Duodenal mucosa (tissue), 2 donors: ENCODE results near the gene ARHGAP5.

ENCODE experiments used
- H3K27ac ChIP-seq: one replicate; pipeline ENCODE4 v1.7.0; 2013; ENCODE audit warnings: low read depth, low read length
- H3K27me3 ChIP-seq, 2 donors: one replicate each; pipeline ENCODE4 v1.7.0; 2013; ENCODE audit warnings: low read length in 2 of 2, control low read depth in 1 of 2; ENCODE audit not compliant: insufficient read depth in 2 of 2, control insufficient read depth in 1 of 2
- H3K36me3 ChIP-seq, 2 donors: one replicate each; pipeline ENCODE4 v1.7.0; 2013; ENCODE audit warnings: low read length in 2 of 2, control low read depth in 1 of 2; ENCODE audit not compliant: insufficient read depth in 2 of 2, control insufficient read depth in 1 of 2
- H3K4me1 ChIP-seq, 2 donors: one replicate each; pipeline ENCODE4 v1.7.0; 2013; ENCODE audit warnings: low read length in 2 of 2, control low read depth in 1 of 2; ENCODE audit not compliant: insufficient read depth in 2 of 2, control insufficient read depth in 1 of 2
- H3K4me3 ChIP-seq, 2 donors: one replicate each; pipeline ENCODE4 v1.7.0; 2013; ENCODE audit warnings: low read length in 2 of 2, low read depth in 1 of 2
- H3K9ac ChIP-seq, 2 donors: one replicate each; pipeline ENCODE4 v1.7.0; 2013; ENCODE audit warnings: low read length in 2 of 2, low read depth in 1 of 2
- H3K9me3 ChIP-seq, 2 donors: one replicate each; pipeline ENCODE4 v1.7.0; 2013; ENCODE audit warnings: low read length in 2 of 2, control low read depth in 1 of 2; ENCODE audit not compliant: control insufficient read depth in 1 of 2

The ARHGAP5 gene

DNA sequence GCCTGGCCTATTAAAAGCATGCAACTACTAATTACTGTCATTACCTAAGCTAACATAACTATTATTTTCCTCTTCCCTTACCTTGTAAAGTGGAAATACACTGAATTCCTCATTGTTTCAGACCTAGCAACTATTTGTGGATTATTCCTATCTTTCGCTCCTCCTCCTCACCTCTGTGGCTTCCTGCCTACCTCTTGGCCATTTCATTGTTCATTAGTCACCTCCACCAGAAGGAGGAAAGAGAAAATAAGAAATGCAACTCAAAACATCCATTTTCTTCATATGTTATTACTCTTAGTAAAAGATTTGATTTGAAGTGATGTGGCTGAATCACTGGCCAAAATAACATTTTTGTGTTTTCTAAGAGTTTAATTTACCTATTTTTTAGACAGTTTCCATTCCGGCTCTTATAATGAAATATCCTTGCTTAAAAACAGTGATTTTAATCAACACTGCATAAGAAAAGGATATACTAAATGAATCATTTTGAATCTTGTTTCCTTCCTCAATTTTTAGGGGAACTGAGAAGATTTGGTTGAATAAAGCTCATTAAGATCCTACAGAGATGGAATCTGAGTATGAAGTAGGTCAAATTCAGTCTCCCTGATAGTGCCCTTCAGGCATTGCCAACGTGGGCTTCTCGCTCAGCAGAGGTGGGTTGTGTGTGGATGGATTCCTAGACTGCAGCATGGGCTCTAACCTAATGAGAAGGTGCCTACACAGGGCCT lies 27.6 kb upstream of the ARHGAP5 start:
- Histone ChIP-seq H3K4me1 (peaks cover 0 to 4% of the 10 kb centered on the region in 2 donors), H3K27ac (no peak overlapping the region), H3K4me3 (no peak overlapping the region), H3K9ac (no peak overlapping the region), H3K9me3 (peaks cover 0 to 3% of the 10 kb centered on the region in 2 donors), H3K27me3 (no peaks in the 10 kb centered on the region), H3K36me3 (no peaks in the 10 kb centered on the region)

DNA sequence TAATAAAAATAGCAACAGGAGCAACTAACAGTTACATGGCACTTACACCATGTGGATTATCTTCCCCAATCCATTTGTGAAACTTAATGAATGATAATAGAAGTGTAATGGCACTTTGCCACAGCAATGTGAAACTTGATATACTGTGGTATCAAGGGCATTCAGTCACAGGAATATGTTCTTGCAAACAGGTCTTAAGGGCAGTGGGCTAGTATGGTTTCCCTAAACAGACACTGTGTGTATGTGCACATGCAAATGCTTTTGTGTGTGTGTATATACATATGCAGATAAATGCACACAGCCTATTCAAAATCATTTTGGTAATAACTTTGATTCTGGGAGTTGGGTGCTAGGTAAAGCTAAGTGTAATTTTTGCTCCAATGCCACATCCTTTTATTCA lies 26.2 kb upstream of the ARHGAP5 start:
- peaks cover 0 to 4% of the 10 kb centered on the region in 2 donors for H3K9me3 ChIP-seq

DNA sequence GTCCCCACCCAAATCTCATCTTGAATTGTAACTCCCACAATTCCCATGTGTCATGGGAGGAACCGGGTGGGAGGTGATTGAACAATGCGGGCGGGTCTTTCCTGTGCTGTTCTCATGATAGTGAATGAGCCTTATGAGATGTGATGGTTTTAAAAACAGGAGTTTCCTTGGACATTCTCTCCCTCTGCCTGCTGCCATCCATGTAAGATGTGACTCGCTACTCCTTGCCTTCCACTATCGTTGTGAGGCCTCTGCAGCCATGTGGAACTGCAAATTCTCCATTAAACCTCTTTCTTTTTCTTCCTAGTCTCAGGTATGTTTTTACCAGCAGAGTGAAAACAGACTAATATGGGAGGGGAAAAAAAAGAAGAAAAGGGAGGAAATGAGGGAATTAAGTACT lies 22.6 kb upstream of the ARHGAP5 start:
- H3K36me3 ChIP-seq = no peaks in the 10 kb centered on the region

More for the DNA sequence above, 26.2 kb upstream of the ARHGAP5 start:
- no peaks in the 10 kb centered on the region for H3K4me1 ChIP-seq
- H3K4me3 ChIP-seq = no peak overlapping the region
- no peak overlapping the region for H3K9ac ChIP-seq
- H3K27ac ChIP-seq = no peak overlapping the region
- H3K27me3 ChIP-seq = no peaks in the 10 kb centered on the region
- no peaks in the 10 kb centered on the region for H3K36me3 ChIP-seq

DNA sequence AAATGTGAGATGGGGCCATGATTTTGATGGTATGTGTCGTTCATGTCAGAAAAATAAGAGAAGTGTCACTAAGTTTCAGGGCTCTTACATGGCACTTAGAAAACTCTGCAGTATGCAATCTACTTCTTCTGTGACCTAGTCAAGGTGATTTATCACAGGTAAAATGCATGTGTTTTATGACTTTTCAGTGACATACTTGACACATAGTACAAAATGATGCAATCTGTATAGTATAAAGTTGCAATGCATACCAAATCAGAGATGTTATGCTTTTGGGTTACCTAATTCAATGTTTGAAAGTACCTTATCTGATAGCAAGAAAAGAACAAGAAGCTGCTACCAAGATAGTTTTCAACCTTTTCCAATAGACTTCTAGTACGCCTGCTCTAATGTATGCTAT lies 21.9 kb upstream of the ARHGAP5 start:
- H3K36me3 ChIP-seq = no peaks in the 10 kb centered on the region
- H3K27ac ChIP-seq = no peak overlapping the region
- no peaks in the 10 kb centered on the region for H3K4me1 ChIP-seq
- H3K4me3 ChIP-seq = no peak overlapping the region
- H3K27me3 ChIP-seq = no peaks in the 10 kb centered on the region
- peaks cover 0 to 4% of the 10 kb centered on the region in 2 donors for H3K9me3 ChIP-seq
- H3K9ac ChIP-seq = no peak overlapping the region

More for the DNA sequence above, 22.6 kb upstream of the ARHGAP5 start:
- Histone ChIP-seq H3K27me3 (no peaks in the 10 kb centered on the region), H3K9ac (no peak overlapping the region), H3K9me3 (peaks cover 0 to 4% of the 10 kb centered on the region in 2 donors), H3K4me1 (no peaks in the 10 kb centered on the region), H3K4me3 (no peak overlapping the region), H3K27ac (no peak overlapping the region)

DNA sequence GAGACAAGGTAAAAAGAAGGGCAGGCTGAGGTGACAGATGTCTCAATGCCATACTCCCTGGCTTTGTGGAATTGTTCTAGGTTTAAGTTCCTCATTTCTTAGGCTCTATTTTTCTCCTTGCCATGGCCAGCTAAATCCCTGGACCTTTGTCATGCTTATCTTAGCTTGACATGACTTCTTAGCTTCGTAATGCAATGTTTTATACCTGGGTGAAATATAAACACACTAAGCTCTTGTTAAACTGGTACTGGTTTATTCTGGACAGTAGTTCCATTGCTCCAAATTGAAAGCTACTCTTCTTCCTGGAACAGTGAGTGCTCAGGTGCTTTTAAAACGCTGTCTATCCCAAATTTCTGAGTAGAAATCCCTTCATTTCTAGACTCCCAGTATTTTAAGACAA lies 17.4 kb upstream of the ARHGAP5 start:
- H3K4me3 ChIP-seq = no peak overlapping the region
- no peaks in the 10 kb centered on the region for H3K4me1 ChIP-seq
- H3K27me3 ChIP-seq = no peaks in the 10 kb centered on the region
- H3K36me3 ChIP-seq = no peaks in the 10 kb centered on the region
- H3K9ac ChIP-seq = no peak overlapping the region
- H3K27ac ChIP-seq = no peak overlapping the region
- H3K9me3 ChIP-seq = no peaks in the 10 kb centered on the region

DNA sequence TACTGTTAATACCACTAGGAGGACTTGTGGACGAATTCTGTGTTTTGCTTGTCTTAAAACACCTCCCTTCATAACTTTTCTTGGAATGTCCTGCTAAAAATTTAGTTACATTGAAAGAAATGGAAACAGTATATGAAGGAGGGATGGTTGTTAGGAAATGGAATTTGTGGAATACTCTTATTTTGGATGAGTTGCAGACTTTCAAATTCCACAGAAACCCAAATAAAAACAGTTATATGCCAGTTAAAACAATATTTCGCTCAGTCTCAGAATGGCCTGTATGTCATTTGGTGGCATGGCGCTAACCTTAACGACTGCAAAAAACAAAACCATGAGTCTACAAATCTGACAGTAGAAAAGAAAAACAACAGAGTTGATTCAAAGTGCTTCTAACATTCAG lies 12.2 kb upstream of the ARHGAP5 start:
- no peak overlapping the region for H3K27ac ChIP-seq
- H3K4me1 ChIP-seq = no peaks in the 10 kb centered on the region
- H3K4me3 ChIP-seq = no peak overlapping the region
- no peaks in the 10 kb centered on the region for H3K36me3 ChIP-seq
- H3K9ac ChIP-seq = no peak overlapping the region
- H3K9me3 ChIP-seq = no peaks in the 10 kb centered on the region
- H3K27me3 ChIP-seq = no peaks in the 10 kb centered on the region

DNA sequence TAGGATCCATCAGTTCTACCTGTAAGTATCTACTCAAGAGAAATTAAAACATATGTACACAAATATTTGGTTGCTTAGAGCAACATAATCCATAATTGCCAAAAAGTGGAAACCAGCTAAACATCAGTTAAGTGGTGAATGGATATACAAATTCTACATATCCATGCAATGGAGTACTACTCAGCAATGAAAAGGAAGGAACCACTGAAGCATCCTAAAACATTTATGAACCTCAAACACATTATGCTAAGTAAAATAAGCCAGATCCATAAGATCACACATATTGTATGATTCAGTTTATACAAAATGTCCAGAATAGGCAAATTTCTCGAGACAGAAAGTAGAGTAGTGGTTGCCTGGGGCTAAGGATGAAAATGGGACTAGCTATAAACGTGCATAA lies 8.4 kb upstream of the ARHGAP5 start:
- Histone ChIP-seq H3K4me3 (no peak overlapping the region), H3K9me3 (no peaks in the 10 kb centered on the region), H3K36me3 (no peaks in the 10 kb centered on the region), H3K9ac (no peak overlapping the region), H3K27ac (no peak overlapping the region), H3K4me1 (no peaks in the 10 kb centered on the region), H3K27me3 (no peaks in the 10 kb centered on the region)

DNA sequence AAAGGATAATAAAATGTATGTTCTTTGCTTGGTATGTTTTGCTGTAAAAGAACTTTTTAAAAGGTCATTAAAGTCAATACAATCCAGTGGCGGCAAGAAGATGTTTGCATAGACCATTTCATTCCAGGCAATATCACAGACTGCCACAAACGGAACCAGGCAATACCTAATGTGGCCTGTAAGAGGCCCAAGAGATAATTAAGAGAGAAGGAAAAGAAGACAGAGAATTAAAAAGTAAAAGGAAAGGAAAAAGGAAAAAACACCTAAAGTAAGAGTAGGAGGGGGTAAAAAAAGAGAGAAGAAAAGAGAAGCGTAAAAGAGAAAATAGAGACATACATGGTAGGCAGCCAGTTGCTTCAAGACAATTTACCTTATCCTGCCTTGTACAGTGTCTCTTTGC lies 6.8 kb upstream of the ARHGAP5 start:
- no peaks in the 10 kb centered on the region for H3K9me3 ChIP-seq
- peaks cover 6% of the 10 kb centered on the region in 2 donors for H3K4me1 ChIP-seq
- no peak overlapping the region for H3K27ac ChIP-seq
- no peak overlapping the region for H3K9ac ChIP-seq
- no peak overlapping the region for H3K4me3 ChIP-seq
- H3K27me3 ChIP-seq = no peaks in the 10 kb centered on the region
- no peaks in the 10 kb centered on the region for H3K36me3 ChIP-seq

DNA sequence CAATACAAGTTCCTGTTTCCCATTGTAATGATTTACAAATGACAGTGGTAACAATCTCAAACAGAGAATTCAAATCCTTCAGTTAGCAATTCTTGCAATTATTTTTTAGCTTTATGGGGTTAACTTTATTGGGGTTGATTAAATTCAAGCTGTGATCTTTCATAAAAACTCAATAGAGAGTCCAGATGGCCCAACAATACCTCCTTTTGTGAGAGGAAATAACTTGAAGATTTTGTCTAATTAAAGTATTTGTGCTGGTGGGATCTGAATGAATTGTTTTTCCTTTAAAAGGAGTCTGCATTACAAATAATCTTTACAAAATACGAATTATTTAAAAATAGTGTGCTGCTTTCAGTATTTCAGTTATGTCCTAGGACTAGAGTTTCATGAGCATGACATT lies 4.4 kb upstream of the ARHGAP5 start:
- Histone ChIP-seq H3K36me3 (no peaks in the 10 kb centered on the region), H3K4me3 (no peak overlapping the region), H3K9me3 (no peaks in the 10 kb centered on the region), H3K27ac (no peak overlapping the region), H3K27me3 (no peaks in the 10 kb centered on the region), H3K4me1 (peaks cover 6 to 8% of the 10 kb centered on the region in 2 donors), H3K9ac (no peak overlapping the region)

DNA sequence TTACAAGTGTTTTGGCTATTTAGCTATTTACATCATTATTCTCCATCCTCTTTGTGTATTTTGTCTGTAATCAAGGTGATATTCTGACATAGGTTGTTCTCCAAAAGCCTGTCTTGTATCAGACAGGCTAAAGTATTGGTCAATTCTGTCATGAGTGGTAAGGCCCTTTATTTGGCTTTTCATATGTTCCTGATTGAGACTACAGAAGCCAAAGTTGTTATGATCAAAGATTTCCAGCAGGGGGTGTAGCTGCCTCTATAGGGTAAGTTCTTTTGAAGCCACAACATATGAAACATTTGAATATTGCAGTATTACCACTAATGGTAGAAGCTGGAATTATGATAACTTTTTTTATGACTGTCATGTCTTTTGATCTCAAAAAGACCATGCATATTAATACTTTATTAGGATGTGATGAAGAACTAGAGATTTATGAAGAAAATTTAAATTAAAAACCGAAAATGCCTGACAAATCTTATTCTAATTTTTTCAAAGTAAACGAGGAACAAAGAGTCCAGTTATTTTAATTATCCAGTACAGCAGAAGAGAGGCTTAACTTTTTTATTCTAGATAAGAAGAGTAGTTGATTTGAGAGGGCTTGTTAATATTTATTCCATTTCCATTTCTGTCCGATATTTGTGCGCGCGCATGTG lies 3.4 kb upstream of the ARHGAP5 start:
- Histone ChIP-seq H3K9me3 (no peaks in the 10 kb centered on the region), H3K4me1 (peaks cover 6 to 8% of the 10 kb centered on the region in 2 donors), H3K9ac (no peak overlapping the region), H3K4me3 (no peak overlapping the region), H3K27me3 (no peaks in the 10 kb centered on the region), H3K36me3 (no peaks in the 10 kb centered on the region), H3K27ac (no peak overlapping the region)
